DMS 273 treated with DMSO at 0.1 percent for 48 hours (cell line): ENCODE measurements around the gene SYNE2.

Experiments
- DNase-seq: peaks from one replicate; lab custom pipeline; 2025; lab: John Stamatoyannopoulos, UW

Gene SYNE2

DNA sequence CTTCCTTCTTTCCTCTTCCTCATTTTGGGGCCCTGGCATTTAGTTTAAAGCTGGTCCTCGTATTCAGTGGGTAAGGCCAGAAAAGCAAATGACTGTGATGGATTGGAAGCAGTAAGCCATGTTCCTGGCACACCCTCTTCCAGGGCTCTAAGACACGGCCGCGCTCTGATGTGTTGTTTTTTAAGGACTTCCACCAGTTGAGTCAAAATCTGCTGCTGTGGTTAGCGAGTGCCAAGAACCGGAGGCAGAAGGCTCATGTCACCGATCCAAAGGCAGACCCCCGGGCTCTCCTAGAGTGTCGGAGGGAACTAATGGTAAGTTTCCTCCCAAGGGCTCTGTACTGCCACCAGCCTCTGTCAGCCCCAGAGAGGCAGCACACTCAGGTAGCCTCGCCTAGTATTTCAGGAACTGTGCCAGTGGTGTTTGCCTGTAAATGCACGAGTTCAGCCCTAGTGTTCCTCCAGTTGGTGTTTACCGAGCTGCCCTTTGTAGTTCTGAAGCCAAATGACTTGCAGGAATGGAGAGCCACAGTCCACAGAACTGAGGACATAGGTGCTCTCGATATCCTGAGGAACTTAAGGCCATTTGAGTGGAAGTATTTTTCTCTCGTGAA is 368.7 kb downstream of the SYNE2 start:
- no peak for DNase-seq

DNA sequence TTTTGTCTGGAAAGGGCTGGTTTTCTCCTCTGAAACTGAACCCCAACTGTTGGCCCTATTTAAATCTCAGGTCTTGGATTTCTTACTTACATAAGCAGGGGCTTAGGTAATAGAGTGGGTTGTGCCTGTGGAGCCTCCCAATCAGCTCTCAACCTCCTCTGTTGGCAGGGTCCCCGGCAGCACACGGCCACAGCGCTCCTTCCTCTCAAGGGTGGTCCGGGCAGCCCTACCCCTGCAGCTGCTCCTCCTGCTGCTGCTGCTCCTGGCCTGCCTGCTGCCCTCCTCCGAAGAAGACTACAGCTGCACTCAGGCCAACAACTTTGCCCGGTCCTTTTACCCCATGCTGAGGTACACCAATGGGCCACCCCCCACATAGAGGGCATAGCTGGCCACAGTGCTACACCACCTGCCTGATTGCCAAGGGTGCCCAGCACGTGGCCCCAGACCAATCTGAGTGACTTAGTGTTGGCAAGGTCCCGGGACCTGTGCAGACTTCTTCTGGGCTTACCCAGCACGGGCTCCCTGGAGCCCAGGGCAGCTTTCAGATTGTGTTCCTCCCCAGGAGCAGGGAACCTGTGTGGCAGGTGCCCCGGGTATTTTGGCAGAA is 372.4 kb downstream of the SYNE2 start:
- DNase-seq, result no peak

DNA sequence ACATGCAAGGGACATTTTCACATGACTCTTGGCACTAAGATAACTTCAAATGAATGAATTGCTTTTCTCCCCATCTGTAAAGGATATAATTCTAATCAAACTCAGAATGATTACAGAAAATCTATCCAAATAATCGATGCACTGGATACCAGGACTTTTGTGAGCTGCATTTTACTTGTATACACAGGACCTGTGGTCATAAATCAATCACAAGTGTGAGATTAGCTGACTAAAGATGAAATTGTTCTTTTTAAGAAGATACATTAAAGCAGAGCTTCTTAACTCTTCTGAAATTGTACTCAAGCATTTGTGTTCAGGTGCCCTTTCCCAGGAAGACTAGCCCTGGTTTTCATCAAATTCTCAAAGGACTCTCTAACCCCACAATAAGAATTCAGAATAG is 375.1 kb downstream of the SYNE2 start:
- no peak for DNase-seq

DNA sequence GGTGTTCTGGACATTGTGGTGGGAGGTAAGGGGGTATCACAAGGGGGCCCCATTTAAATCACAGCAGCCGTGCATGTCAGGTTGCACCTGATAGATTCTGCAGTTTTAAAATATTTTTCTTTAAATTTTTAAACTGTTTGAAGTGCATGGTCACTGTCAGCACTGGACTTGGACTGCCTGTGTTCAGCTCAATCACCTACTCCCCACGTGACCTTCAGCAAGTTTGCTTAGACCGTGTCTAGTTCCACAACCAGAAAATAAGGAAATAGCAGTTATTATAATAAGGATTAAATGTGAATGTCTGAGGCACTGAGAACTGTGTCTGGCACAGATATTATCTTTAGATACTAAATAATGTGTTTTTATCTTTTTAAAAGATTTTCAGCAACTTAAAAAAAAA is 376.7 kb downstream of the SYNE2 start:
- DNase-seq, result no peak

DNA sequence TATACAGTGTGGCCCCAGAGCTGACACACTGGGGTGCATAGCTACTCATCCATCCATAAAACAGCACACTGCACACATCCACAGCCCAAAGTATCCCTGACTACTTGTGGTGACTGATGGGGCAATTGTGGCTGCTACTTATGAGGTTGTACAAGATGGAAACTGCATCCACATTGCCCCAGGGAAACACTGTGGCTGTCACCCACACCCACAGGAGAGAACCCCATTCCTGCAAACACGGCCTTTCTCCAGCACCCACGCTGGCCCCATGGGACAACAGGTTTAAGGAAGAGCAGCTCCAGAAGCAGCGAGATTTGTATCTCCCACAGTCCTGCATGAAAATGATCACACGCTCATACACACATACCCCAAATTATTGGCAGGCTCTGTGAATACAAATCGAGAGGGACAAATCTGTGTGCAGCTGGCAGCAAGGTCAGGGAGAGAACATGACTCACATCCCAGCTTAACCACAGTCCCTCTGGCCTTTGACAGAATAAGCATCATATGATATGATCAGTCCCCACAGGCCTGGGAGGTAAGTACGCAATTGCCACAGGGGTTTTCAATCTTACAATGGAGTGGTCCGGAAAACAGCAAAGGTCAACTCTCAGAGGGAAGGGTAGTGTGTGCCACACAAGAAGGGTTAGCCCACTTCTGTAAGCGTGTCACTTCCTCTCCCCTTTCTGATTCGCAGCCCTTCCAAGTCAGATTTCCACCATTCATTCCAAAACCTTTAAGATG is 379.5 kb downstream of the SYNE2 start:
- DNase-seq, result no peak

DNA sequence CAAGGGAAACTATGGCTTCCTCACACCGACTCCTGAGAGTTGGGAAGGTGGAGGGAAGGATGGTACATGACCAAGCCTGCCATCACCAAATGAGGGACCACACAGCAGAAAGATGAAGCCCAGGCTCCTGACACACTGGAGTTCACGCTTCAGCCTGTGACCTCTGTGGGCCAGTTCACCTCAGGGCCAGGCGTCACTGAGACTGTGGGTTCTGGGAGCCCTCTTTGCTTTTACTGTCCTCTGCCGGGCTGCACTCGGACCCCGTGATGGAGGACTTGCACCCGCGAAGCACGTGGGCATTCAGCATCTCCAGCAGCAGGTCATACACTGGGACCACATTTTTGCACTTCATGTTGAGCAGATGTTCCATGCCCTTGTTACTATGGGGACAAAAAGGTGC is 380.1 kb downstream of the SYNE2 start:
- DNase-seq, result no peak

DNA sequence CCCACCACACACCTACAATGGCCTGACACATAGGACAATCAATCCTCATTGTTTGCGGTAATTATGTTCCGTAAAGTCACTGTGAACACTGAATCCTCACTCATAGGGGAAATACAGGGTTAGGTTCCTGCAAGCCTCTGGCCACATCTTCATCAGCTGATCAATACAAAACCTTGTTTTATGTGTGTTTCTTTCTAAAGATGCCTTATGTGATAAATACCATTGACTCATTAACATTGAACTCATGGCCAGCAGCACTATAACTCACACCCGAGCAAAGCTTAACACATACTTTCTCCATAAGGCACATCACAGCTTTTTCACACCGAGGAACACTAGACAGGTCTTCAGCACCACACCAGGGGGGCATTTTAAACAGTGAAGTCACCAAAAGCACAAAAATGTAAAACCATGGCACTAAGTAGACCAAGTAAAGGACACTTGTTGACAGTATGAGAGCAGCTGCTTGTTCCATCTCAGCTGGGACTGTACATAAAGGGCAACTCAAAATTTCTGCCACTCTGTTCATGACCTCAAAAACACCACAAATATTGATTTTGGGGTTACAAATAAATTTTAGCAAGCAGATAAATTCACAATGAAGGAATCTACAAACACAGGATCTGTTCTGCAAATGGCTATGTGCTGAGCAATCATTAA is 380.9 kb downstream of the SYNE2 start:
- DNase-seq, result no peak

DNA sequence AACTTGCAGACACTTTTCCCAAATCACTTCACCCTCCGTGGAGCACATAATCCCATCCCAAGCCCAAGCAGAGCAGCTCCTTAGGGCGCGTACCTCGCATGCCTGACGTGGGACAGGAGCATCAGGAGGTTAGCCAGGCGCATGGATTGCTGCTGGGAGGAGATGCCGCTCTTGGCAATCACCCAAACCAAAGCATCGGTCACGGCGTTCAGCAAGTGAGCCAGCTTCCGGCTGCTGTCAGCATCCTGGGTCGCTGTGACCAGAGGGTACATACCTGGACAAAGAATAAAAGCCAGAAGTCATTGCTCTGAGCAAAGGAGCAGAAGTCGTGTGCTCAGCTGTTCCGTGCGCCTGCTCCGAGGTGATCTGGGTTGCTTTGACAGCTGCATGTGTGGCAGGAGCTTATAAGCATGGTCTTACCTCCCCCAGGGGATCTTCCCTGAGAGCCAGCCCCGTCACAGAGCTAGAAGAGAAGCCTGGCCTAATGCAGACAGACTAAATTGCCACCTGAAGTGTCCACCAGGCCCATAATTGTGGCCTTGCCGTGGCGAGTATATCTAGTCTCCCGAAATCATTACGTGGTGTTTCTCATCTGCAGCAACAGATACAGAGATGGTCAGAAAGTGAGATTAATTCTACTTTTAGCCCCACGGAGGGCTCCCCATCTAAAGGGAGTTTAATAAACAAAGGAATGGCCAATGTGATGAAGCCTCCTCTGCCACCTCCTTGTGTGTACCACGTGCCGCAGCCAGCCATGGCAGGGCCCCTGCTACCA is 382.3 kb downstream of the SYNE2 start:
- no peak for DNase-seq

DNA sequence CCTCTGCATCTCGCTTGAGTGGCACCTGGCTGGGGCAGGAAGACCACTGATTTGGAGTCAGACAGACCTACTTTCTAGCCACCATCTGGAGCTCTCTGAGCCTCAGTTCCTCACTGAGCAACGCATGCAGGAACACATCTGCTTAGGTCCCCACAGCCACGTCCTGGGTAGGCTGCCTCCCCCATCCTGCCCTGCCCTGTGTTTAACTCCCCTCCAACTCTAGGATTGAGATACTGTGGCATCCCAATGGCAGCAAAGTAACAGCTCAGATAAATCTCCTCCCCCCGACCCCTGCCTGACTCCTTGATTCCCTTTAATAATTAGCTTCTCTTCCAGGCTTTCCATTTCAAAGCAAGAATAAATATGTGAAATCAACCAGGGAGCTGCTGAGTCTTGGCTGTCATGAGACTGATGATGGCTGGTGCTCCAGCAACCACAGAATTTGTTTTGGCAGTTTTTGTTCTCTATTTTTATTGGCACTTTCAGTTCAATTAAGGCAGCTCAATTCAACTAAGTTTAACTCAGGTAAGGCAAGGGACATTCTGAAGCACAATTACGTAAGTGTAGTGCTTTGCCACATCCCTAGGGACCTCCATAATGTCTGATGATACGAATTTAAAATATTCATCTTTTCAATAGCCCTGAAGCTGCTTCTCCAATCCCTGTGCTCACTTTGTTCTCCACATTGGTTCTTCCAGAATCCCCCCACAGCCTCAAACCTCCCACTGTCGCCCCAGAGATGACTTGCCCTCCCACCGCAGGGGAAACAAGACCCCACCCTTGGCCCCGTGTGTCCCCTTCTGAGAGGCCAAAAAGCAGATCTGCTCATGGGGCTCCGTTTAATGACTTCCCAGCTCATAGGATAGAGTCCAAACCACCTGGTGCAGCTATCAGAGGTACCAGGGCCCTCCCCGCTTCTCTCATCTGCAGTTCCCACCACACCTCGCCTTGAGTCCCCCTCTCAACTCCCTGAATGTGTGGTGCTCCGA is 383.1 kb downstream of the SYNE2 start:
- DNase-seq, result no peak

DNA sequence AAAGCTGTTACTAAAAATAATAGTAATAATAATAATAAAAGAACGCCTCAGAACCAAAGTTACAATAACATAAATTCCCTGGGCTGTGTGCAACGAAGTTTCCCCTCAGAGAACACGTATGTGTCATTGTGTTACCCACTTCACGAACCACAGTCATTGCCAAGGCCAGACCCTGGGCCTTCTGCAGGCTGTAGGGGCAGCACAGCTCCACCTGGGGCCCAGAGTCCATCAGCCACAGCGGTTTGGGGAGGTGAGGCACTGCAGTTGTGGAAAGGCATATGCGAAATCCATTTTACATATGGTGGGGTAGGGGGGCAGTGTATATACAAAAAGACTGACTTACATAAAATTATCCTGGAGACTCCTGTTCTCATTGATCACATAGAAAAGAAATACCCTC is 385.2 kb downstream of the SYNE2 start:
- no peak for DNase-seq

DNA sequence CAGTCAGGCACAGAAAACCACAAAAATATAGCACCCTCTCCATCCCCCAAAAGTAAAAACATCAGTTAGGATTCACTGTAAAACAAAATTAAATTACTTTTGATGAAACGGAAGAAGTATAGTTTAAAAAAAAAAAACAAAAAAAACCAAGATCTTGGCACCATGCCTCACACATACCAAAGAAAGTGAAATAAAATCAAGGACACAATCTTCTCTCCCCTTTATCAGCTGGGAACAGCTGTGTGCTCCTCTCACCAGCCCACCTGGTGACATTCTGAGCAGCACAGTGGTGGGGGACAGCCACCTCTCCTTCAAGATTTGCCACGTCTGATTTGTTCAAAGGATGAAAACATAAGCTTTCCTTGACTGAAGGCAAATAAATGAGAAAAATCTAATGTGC is 385.8 kb downstream of the SYNE2 start:
- DNase-seq, result no peak

DNA sequence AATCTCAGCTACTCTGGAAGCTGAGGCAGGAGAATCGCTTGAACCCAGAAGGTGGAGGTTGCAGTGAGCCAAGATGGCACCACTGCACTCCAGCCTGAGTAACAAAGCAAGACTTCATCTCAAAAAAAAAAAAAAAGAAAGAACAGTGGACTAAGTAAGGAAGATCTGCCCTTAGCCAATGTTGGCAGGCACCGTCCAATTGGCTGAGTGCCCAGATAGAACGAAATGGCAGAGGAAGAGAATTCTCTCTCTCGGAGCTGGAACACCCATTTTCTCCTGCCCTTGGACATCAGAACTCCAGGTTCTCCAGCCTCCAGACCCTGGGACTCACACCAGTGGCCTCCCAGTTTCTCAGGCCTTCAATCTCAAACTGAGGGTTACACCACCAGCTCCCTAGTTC is 391.5 kb downstream of the SYNE2 start:
- DNase-seq, result no peak

DNA sequence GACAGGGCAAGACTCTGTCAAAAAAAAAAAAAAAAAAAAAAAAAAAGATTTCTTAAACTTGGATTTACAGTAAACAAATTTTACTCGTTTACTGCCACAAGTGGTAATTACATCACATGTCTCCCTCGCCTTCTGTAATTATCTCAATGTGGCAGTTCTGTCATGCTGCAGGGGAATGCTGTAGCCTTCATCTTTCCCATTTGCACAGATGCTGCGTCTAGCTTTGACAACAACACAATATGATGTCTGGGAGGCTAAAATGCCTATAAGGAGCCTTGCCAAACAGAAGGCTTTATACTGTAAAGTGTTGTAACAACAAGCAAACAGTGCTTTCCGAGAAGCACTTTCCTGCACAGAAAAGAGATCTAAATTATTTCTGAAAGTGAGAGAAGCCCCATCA is 392.7 kb downstream of the SYNE2 start:
- DNase-seq, result no peak

DNA sequence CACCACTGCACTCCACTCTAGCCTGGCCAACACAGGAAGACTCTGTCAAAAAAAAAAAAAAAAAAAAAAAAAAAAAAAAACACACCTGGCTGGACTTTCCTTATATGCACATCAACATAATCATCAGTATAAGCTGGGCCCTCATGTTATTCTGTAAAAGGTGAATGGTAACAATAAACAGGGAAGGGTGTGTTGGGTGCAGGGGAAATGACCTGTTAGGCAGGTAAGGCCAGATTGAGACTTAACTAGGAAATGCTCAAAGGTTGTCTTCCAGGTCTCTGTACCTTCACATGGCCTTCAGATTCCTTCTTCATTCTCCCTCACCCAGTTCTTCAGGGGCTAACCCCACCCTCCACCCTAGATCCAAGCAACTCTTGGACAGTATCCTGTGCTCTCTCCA is 393.9 kb downstream of the SYNE2 start:
- no peak for DNase-seq

DNA sequence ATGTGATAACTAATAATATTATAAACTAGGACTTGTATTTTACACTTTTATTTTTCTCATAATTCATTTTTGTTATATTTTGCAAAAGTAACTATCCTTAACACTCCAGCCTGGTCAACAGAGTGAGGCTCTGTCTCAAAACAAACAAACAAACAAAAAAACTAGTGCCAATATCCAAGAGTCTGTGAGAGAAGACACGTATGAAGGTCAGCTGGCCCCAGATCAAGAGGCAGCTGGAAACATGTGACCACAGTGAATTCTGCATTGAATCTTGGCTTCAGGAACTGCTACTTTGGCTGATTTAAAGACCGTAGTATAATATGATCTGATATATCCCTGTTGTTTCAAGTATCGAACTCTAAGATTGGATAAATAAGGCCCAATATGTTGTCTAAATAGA is 394.4 kb downstream of the SYNE2 start:
- no peak for DNase-seq

DNA sequence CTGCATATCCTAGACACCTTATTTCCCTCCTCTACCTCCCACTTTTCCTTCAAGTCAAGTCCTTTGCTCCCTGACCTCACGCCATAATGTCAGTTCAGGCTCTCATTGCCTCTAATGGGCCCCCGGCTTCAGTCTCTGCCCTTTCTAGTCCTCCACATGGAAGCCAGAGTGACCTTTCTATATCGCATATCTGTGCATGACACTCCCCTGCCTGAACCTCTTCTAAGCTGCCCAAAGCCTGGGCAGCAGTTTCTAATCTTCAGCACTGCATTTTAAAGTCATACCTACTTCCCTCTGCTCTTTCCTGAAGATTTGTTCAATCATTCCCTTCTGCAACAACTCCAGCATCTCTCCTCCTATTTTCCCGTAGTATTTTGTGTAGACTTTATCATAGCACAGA is 395.9 kb downstream of the SYNE2 start:
- no peak for DNase-seq

DNA sequence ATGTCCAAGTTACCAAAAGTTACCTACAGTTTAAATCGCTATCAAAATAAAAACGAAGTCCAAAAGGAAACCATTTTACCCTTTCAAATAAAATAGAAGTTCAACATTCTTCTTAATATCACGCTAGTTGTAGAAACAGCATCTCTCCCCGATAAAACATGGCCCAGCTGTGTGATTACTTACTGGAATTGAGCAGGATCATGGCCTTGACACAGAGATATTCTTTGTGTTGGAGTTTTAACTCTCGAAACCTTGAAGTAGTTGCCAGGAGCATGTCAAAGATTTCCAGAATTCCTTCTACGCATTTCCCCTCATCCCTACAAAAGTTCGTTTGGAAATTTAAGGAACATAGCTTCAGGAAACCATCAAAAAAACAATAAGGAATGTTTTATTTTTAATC is 396.6 kb downstream of the SYNE2 start:
- DNase-seq, result no peak

DNA sequence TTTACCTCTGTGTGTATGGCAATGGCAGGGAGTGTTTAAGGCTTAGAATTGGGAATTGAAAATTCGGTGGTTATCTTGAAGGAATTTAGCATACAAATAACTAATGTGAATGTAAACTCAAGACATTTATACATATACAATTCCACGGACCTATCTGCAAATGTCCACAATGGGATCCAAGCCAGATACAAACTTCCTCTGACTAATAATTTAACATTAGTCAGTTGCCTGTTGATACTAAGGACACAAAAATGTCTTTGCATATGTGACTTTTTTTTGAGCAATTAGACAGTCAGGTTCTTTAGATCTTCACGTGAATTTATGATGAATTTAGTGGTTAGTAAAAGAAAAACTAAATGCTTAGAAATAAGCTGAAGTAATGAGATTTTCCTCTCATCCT is 400.9 kb downstream of the SYNE2 start:
- no peak for DNase-seq

DNA sequence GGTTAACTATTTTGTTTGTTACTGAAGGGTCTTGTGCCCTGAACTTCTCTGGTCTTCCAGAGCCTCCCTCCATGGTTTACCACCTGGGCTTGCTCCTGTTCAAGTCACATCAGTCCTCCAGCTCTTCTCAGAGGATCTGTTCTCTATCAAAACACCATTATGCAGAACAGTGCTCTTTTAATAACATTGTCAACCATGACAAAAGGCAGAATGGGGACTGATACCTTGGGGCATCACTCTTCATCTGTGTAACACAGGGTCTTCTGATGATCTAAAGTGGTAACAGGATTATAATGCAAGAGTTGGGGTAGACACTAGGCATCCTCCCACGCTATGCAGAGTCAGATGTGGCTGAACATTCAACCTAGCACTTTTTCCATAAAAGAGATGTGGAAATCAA is 403.0 kb downstream of the SYNE2 start:
- DNase-seq, result no peak

DNA sequence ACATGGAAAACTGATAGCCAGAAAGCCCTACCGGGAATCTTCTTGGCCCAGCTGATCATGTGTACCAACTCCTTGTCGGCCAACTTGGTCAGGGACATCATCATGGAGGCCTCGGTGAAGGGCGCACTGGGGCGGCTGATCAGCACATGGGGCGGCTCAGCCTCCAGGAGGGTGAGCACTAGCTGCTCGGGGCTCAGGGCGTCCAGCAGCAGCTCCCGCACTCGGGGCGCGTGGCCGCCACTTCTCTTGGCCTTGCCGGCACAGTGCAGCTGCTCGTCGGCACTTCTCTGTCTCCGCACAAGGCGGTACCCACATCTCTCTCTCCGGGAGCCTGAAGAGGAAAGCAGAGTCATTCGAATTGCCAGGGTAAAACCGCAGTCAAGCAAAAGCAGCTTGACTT is 407.6 kb downstream of the SYNE2 start:
- DNase-seq, result no peak

DNA sequence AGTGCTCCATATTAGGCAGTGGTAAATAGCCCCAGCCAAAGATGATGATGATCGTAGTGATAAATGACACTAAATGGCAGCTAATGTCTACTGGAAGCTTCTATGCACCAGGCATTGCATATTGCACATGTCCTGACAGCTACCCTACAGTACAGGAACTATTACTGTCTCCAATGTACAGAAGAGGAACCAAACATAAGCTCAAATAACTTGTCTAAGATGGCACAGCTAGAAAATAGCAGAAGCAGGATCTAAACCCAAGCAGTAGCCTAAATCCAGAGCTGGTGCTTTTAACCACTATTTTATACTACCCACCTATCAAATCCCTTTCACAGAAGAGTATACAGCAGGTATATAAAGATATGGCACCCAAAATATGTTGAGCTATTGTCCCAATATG is 412.4 kb downstream of the SYNE2 start:
- no peak for DNase-seq
